HEK293 (cell line): Measurements from ENCODE around the gene EIF4A3.

Experiments
- REPIN1 ChIP-seq: fragments of 450-650 bp; formaldehyde crosslinking; IDR thresholded peaks from 2 replicates; pipeline ENCODE4 v1.5.1; 2017; ENCODE audit warnings: missing biosample characterization, missing genetic modification characterization, low read depth
- ZBTB8A ChIP-seq: fragments of 450-650 bp; formaldehyde crosslinking; IDR thresholded peaks from 2 replicates; pipeline ENCODE4 v1.5.1; 2016; ENCODE audit warnings: missing biosample characterization, missing genetic modification characterization
- ZNF324 ChIP-seq: fragments of 450-650 bp; formaldehyde crosslinking; IDR thresholded peaks from 2 replicates; pipeline ENCODE4 v1.5.1; 2016; ENCODE audit warnings: missing biosample characterization, missing genetic modification characterization
- ZNF596 ChIP-seq: fragments of 450-650 bp; IDR thresholded peaks from 2 replicates; pipeline ENCODE4 v1.5.0; 2018; ENCODE audit warnings: missing biosample characterization, mild to moderate bottlenecking, missing genetic modification characterization, moderate library complexity
- ZNF626 ChIP-seq: fragments of 450-650 bp; sonication (Bioruptor Pico); formaldehyde crosslinking; IDR thresholded peaks from 2 replicates; pipeline ENCODE4 v1.5.1; 2018; ENCODE audit warnings: missing biosample characterization, missing genetic modification characterization, inconsistent platforms
- ZSCAN30 ChIP-seq: fragments of 450-650 bp; IDR thresholded peaks from 2 replicates; pipeline ENCODE4 v1.5.1; 2018; ENCODE audit warnings: missing biosample characterization, mild to moderate bottlenecking, missing genetic modification characterization, moderate library complexity
- TF ChIP-seq, protein P1 (sequence below): fragments of 450-650 bp; formaldehyde crosslinking; optimal IDR thresholded peaks from 2 replicates; pipeline ENCODE3; 2016; ENCODE audit warnings: missing biosample characterization, mild to moderate bottlenecking, missing genetic modification characterization
- TF ChIP-seq, protein P2 (sequence below): fragments of 450-650 bp; formaldehyde crosslinking; IDR thresholded peaks from 2 replicates; pipeline ENCODE4 v1.5.1; 2016; ENCODE audit warnings: missing biosample characterization, missing genetic modification characterization, low read depth

DNA sequence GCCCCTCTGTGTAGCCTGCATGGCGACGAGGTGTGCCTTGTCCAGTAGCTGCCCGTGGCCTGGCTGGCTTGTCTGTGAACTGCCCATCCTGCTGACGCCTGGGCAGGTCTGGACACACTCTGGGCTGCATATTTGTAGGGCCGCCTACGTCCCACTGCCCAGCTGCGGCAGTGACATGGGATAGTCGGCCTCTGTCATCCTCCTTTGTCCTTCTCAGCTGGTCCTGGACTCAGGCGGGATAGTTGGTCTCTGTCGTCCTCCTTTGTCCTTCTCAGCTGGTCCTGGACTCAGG lies 37.4 kb upstream of the EIF4A3 start:
- TF ChIP-seq, protein P1, sequence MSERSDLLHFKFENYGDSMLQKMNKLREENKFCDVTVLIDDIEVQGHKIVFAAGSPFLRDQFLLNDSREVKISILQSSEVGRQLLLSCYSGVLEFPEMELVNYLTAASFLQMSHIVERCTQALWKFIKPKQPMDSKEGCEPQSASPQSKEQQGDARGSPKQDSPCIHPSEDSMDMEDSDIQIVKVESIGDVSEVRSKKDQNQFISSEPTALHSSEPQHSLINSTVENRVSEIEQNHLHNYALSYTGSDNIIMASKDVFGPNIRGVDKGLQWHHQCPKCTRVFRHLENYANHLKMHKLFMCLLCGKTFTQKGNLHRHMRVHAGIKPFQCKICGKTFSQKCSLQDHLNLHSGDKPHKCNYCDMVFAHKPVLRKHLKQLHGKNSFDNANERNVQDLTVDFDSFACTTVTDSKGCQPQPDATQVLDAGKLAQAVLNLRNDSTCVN (tag by site-specific recombination), result no peak
- TF ChIP-seq, protein P2, sequence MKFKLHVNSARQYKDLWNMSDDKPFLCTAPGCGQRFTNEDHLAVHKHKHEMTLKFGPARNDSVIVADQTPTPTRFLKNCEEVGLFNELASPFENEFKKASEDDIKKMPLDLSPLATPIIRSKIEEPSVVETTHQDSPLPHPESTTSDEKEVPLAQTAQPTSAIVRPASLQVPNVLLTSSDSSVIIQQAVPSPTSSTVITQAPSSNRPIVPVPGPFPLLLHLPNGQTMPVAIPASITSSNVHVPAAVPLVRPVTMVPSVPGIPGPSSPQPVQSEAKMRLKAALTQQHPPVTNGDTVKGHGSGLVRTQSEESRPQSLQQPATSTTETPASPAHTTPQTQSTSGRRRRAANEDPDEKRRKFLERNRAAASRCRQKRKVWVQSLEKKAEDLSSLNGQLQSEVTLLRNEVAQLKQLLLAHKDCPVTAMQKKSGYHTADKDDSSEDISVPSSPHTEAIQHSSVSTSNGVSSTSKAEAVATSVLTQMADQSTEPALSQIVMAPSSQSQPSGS (tag by site-specific recombination), result no peak
- TF ChIP-seq REPIN1 (tag by site-specific recombination), result no peak
- no peak for TF ChIP-seq ZNF596 (tag by site-specific recombination)
- no peak for TF ChIP-seq ZBTB8A (tag by site-specific recombination)
- TF ChIP-seq ZSCAN30 (tag by site-specific recombination), result no peak
- TF ChIP-seq ZNF324, result no peak
- no peak for TF ChIP-seq ZNF626 (tag by site-specific recombination)
